H9 (cell line): ENCODE measurements around the gene FAM210A. TPM values are rescaled to one million over a fixed set of nuclear protein-coding genes. Genes with fewer than 3 reads are reported as not detected.

ENCODE experiments used
- DNase-seq: peaks from one replicate; pipeline ENCODE4 v3.0.0-alpha.2; 2017
- H2AFZ ChIP-seq: one replicate; pipeline ENCODE4 v1.6.1; 2013; ENCODE audit warnings: mild to moderate bottlenecking, low read length, control low read depth, moderate library complexity
- H2AK5ac ChIP-seq: 2 replicates; pipeline ENCODE4 v1.6.1; 2013; ENCODE audit warnings: low read length, control low read depth, mixed read lengths; ENCODE audit not compliant: insufficient read length
- H2BK120ac ChIP-seq: one replicate; pipeline ENCODE4 v1.6.1; 2013; ENCODE audit warnings: low read depth, mild to moderate bottlenecking, low read length, control low read depth, inconsistent platforms; ENCODE audit not compliant: poor library complexity, severe bottlenecking
- H2BK12ac ChIP-seq: 2 replicates; pipeline ENCODE4 v1.6.1; 2013; ENCODE audit warnings: low read length, control low read depth, mixed read lengths, low read depth; ENCODE audit not compliant: insufficient read length
- H2BK15ac ChIP-seq: 2 replicates; pipeline ENCODE4 v1.6.1; 2013; ENCODE audit warnings: low read depth, low read length, control low read depth
- H2BK20ac ChIP-seq: one replicate; pipeline ENCODE4 v1.6.1; 2013; ENCODE audit warnings: low read depth, mild to moderate bottlenecking, low read length, control low read depth, inconsistent platforms; ENCODE audit not compliant: poor library complexity, severe bottlenecking
- H2BK5ac ChIP-seq: 2 replicates; pipeline ENCODE4 v1.6.1; 2013; ENCODE audit warnings: low read length, control low read depth, mixed read lengths; ENCODE audit not compliant: insufficient read length
- H3K14ac ChIP-seq: 2 replicates; pipeline ENCODE4 v1.6.1; 2013; ENCODE audit warnings: low read length, control low read depth; ENCODE audit not compliant: insufficient read depth
- H3K18ac ChIP-seq: 2 replicates; pipeline ENCODE4 v1.6.1; 2013; ENCODE audit warnings: low read depth, mild to moderate bottlenecking, mixed read lengths, low read length, control low read depth; ENCODE audit not compliant: insufficient read length
- H3K23ac ChIP-seq: 2 replicates; pipeline ENCODE4 v1.6.1; 2013; ENCODE audit warnings: low read length, control low read depth, mixed read lengths, low read depth; ENCODE audit not compliant: insufficient read length
- H3K23me2 ChIP-seq: 2 replicates; pipeline ENCODE4 v1.6.1; 2013; ENCODE audit warnings: low read depth, mild to moderate bottlenecking, mixed read lengths, low read length, control low read depth; ENCODE audit not compliant: insufficient read length, poor library complexity, severe bottlenecking
- H3K27ac ChIP-seq: 2 replicates; pipeline ENCODE4 v1.5.1; 2013; ENCODE audit warnings: low read length, control low read depth, mixed read lengths, low read depth; ENCODE audit not compliant: insufficient read length
- H3K27me3 ChIP-seq: 2 replicates; pipeline ENCODE4 v1.6.1; 2013; ENCODE audit warnings: low read length, control low read depth, inconsistent platforms; ENCODE audit not compliant: insufficient read depth
- H3K4ac ChIP-seq: 2 replicates; pipeline ENCODE4 v1.6.1; 2013; ENCODE audit warnings: low read depth, mild to moderate bottlenecking, control low read depth, inconsistent platforms, low read length, moderate library complexity
- H3K4me1 ChIP-seq: 2 replicates; pipeline ENCODE4 v1.6.1; 2013; ENCODE audit warnings: low read length, control low read depth, inconsistent platforms; ENCODE audit not compliant: insufficient read depth
- H3K4me2 ChIP-seq: 2 replicates; pipeline ENCODE4 v1.6.1; 2013; ENCODE audit warnings: low read length, control low read depth, mixed read lengths; ENCODE audit not compliant: insufficient read length, insufficient read depth
- H3K56ac ChIP-seq: 2 replicates; pipeline ENCODE4 v1.6.1; 2013; ENCODE audit warnings: low read depth, mild to moderate bottlenecking, mixed read lengths, low read length, control low read depth; ENCODE audit not compliant: insufficient read length
- H3K79me1 ChIP-seq: 2 replicates; pipeline ENCODE4 v1.6.1; 2013; ENCODE audit warnings: low read depth, mild to moderate bottlenecking, moderate library complexity, low read length, control low read depth, inconsistent platforms; ENCODE audit not compliant: insufficient read depth, poor library complexity, severe bottlenecking
- H3K79me2 ChIP-seq: 2 replicates; pipeline ENCODE4 v1.6.1; 2013; ENCODE audit warnings: low read length, control low read depth, inconsistent platforms; ENCODE audit not compliant: insufficient read depth
- H3K9ac ChIP-seq: 2 replicates; pipeline ENCODE4 v1.6.1; 2013; ENCODE audit warnings: low read length, control low read depth, mixed read lengths; ENCODE audit not compliant: insufficient read length; ENCODE audit errors: extremely low read depth
- H3K9me3 ChIP-seq: one replicate; pipeline ENCODE4 v1.6.1; 2013; ENCODE audit warnings: low read depth, low read length, inconsistent platforms; ENCODE audit not compliant: control insufficient read depth
- H3T11ph ChIP-seq: one replicate; pipeline ENCODE4 v1.6.1; 2013; ENCODE audit warnings: mild to moderate bottlenecking, low read length, control low read depth, inconsistent platforms
- H4K20me1 ChIP-seq: one replicate; pipeline ENCODE4 v1.6.1; 2013; ENCODE audit not compliant: control insufficient read depth, insufficient read length, insufficient read depth
- H4K5ac ChIP-seq: 2 replicates; pipeline ENCODE4 v1.6.1; 2013; ENCODE audit warnings: low read depth, mild to moderate bottlenecking, mixed read lengths, low read length, control low read depth; ENCODE audit not compliant: insufficient read length
- H4K8ac ChIP-seq: replicated peaks from 2 replicates; pipeline ENCODE4 v1.6.1; 2013; ENCODE audit warnings: low read length, control low read depth, mixed read lengths, low read depth; ENCODE audit not compliant: insufficient read length
- H4K91ac ChIP-seq: 2 replicates; pipeline ENCODE4 v1.6.1; 2013; ENCODE audit warnings: low read depth, mild to moderate bottlenecking, moderate library complexity, mixed read lengths, low read length, control low read depth; ENCODE audit not compliant: insufficient read length
- H3K27ac Mint-ChIP-seq, 3 experiments: 2 replicates in 2 of 3; 3 replicates in 1 of 3; pipeline ENCODE4 v1.8.0; 2020 to 2021; ENCODE audit warnings: mixed read lengths in 3 of 3, mild to moderate bottlenecking in 1 of 3, moderate library complexity in 1 of 3
- H3K27me3 Mint-ChIP-seq: 2 replicates; pipeline ENCODE4 v1.8.0; 2021; ENCODE audit warnings: low read depth, mild to moderate bottlenecking, moderate library complexity, mixed read lengths
- H3K36me3 Mint-ChIP-seq, 3 experiments: 2 replicates in 2 of 3; 3 replicates in 1 of 3; pipeline ENCODE4 v1.8.0; 2020 to 2021; ENCODE audit warnings: low read depth in 3 of 3, mixed read lengths in 3 of 3; ENCODE audit not compliant: insufficient read depth in 1 of 3
- H3K4me1 Mint-ChIP-seq, 2 experiments: 2 replicates each; pipeline ENCODE4 v1.8.0; 2020; ENCODE audit warnings: mixed read lengths in 2 of 2
- H3K4me3 Mint-ChIP-seq, 2 experiments: 2 replicates in 1 of 2; 3 replicates in 1 of 2; pipeline ENCODE4 v1.8.0; 2020 to 2021; ENCODE audit warnings: mild to moderate bottlenecking in 2 of 2, mixed read lengths in 2 of 2, moderate library complexity in 1 of 2
- H3K9me3 Mint-ChIP-seq, 2 experiments: 2 replicates in 1 of 2; 3 replicates in 1 of 2; pipeline ENCODE4 v1.8.0; 2020; ENCODE audit warnings: mild to moderate bottlenecking in 2 of 2, mixed read lengths in 2 of 2, moderate library complexity in 1 of 2
- CTCF ChIP-seq: fragments of 200-600 bp; sonication (generic); conservative IDR thresholded peaks from 3 replicates; pipeline ENCODE4 v1.8.0; 2021; ENCODE audit warnings: antibody characterized with exemption, mild to moderate bottlenecking
- WGBS: extraction: QIAGEN DNeasy Blood & Tissue Kit; methylation state at CpG from one replicate; pipeline ENCODE4 v1.1.7; 2013; ENCODE audit warnings: missing lambda C conversion rate, low lambda C conversion rate, mixed read lengths; ENCODE audit not compliant: insufficient read length; ENCODE audit errors: extremely low coverage; 5-methylcytosine and 5-hydroxymethylcytosine counted together
- total RNA-seq: library from RNA; stranded (reverse); gene quantifications from 2 replicates; pipeline ENCODE4 v1.2.1, GENCODE V29; 2021

FAM210A gene
- total RNA-seq, 1 experiment from 2014 or later: 22.5 TPM

GRCh38 chr18:13642440-13642827, 83.9 kb downstream of the FAM210A start:
- Histone ChIP-seq H2BK15ac (no peak overlapping the region), H4K20me1 (no peaks in the 10 kb centered on the region), H2AK5ac (no peak overlapping the region), H3K9ac (no peak overlapping the region), H3K18ac (no peak overlapping the region), H3K14ac (no peak overlapping the region), H4K8ac (no peak overlapping the region), H3K79me2 (no peaks in the 10 kb centered on the region), H4K91ac (no peak overlapping the region), H3K4me1 (no peaks in the 10 kb centered on the region), H3K9me3 (no peaks in the 10 kb centered on the region), H3K4ac (no peak overlapping the region), H3K27ac (no peak overlapping the region), H3K79me1 (no peaks in the 10 kb centered on the region), H2BK5ac (no peak overlapping the region), H3T11ph (no peak overlapping the region), H3K23me2 (no peaks in the 10 kb centered on the region), H3K27me3 (no peaks in the 10 kb centered on the region), H2BK20ac (no peak overlapping the region), H4K5ac (no peak overlapping the region), H3K23ac (no peak overlapping the region), H3K4me2 (no peak overlapping the region), H2BK12ac (no peak overlapping the region), H2AFZ (no peak overlapping the region), H3K56ac (no peak overlapping the region), H2BK120ac (no peak overlapping the region)
- Mint-ChIP-seq H3K27ac (no peak overlapping the region), H3K27me3 (no peaks in the 10 kb centered on the region), H3K36me3 (no peaks in the 10 kb centered on the region), H3K4me3 (no peak overlapping the region), H3K9me3 (no peaks in the 10 kb centered on the region; a peak in 1 of 5 replicates), H3K4me1 (no peaks in the 10 kb centered on the region)
- DNase-seq: no peak
- TF ChIP-seq CTCF: no peak
- WGBS: no CpG with 5 or more reads among the region's 15 CpGs
